HG03175 (cell line): Measurements from ENCODE around the gene KIFBP.
A peak's percentile ranks its signal among the peaks of the same experiment; 100 is the strongest.
"Not testable (repeated sequence)": the region's sequence is repeated elsewhere in the genome, so short reads cannot be mapped to it uniquely, and the experiment has no call there.

Experiments used
- ATAC-seq: cut with Tn5 transposase; IDR thresholded peaks from one replicate; pipeline ENCODE4 v1.9.1; 2021; ENCODE audit warnings: mild to moderate bottlenecking, moderate library complexity; ENCODE audit not compliant: unreplicated experiment

The KIFBP gene

GRCh38 chr10:69004821-69005220, 16.2 kb downstream of the KIFBP start:
- ATAC-seq, result no peak

- no peak for ATAC-seq
Observed at GRCh38 chr10:69005704-69006485, 17.3 kb downstream of the KIFBP start.

DNA sequence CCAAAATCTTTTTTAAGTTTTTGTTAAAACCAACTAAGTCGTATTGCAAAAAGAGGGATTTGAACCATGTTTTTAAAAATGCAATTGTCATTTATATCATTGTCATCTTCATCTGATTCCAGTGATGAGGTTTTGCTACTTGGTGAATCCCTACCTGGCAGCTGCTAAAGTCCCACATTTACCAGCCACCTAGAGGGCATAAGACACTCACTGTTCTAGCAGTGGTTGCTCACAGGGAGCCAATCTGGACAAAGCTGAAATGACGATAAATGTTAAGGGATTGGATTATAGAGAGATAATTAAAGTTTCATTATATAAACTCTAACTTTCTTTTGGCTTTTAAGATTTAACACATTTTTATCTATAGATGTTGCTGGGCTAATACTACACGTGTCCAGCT, 18.7 kb downstream of the KIFBP start:
- ATAC-seq, result no peak

- no peak for ATAC-seq
Observed at GRCh38 chr10:69009360-69009759, 20.8 kb downstream of the KIFBP start.

- ATAC-seq, result no peak
Observed at GRCh38 chr10:69010151-69010640, 21.6 kb downstream of the KIFBP start.

- ATAC-seq, result not testable (repeated sequence)
Observed at GRCh38 chr10:69012778-69013177, 24.2 kb downstream of the KIFBP start.

DNA sequence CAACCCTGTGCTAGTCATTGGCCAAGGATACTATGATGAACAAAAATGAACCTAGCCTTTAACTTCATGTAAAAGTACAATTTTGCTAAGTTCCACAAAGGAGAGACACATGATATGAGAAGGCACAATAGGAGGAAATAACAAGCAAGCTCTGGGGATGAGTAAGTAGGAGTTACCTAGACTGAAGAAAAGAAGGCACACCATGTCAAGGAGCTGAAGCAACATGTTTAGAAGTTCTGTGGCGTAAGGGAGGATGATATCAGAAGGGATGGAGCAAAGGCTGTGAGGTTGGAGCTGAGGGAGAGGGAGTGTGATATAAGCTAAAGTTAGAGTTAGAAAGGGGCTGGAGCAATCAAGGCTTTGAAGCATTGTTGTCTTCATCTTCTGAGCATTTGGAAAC, 25.6 kb downstream of the KIFBP start:
- ATAC-seq, result no peak

- no peak for ATAC-seq
Observed at GRCh38 chr10:69018613-69019012, 30.0 kb downstream of the KIFBP start.

DNA sequence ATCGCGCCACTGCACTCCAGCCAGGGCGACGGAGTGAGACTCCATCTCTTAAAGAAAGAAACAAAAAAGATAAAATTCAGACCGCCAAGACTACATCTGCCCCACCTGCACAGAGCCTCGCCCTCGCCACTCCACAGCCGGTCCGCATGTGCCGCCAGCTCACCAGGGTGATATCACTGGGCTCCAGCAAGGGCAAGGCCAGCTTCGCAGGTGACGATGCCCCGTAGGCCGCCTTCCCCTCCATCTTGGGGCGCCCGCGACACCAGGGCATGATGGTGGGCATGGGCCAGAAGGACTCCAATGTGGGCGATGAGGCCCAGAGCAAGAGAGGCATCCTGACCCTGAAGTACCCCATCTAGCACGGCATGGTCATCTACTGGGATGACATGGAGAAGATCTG, 34.0 kb downstream of the KIFBP start:
- ATAC-seq, result no peak

DNA sequence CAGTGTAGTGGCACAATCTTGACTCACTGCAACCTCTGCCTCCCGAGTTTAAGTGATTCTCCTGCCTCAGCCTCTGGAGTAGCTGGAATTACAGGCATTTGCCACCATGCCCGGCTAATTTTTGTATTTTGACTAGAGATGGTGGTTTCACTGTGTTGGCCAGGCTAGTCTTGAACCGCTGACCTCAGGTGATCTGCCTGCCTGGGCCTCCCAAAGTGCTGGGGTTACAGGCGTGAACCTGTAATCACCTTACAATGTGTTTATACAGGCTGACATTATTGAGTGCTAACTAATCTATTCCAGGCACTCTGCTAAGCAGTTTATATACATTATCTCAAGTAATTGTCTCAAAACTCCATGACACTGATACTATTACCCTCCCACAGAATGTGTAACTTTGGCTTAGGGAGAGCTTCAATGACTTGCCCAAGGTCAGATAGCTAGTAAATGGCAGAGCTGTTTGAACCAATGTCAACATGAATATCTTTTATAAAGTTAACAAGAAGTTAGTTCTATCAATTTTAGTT, 36.8 kb downstream of the KIFBP start:
- no peak for ATAC-seq

GRCh38 chr10:69033256-69033655, 44.7 kb downstream of the KIFBP start:
- ATAC-seq, result no peak

GRCh38 chr10:69037489-69037888, 48.9 kb downstream of the KIFBP start:
- no peak for ATAC-seq

GRCh38 chr10:69040904-69041303, 52.3 kb downstream of the KIFBP start:
- ATAC-seq, result not testable (repeated sequence)

DNA sequence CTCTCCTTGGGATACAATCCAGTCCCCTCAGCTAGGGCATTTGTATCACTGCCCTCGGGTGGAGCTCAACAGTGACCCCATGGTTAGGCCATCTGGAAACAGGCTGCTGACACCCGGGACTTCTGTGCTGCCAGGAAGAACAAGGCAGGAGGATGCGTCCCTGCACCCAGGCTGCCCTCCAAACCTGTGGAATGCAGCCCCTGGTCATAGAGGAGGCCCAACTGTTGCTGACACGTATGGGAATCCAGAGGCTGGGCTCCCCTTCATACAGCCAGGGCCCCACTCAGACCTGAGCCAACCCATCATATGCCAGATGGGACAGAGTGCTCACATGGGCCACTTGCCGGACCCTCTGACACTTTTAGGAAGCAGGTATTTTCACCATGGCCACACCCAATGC, 53.8 kb downstream of the KIFBP start:
- no peak for ATAC-seq

GRCh38 chr10:69042838-69043237, 54.2 kb downstream of the KIFBP start:
- no peak for ATAC-seq

GRCh38 chr10:69043931-69044531, 55.4 kb downstream of the KIFBP start:
- peak; percentile 63 for ATAC-seq

GRCh38 chr10:69044546-69044945, 55.9 kb downstream of the KIFBP start:
- ATAC-seq, result peak; percentile 17

DNA sequence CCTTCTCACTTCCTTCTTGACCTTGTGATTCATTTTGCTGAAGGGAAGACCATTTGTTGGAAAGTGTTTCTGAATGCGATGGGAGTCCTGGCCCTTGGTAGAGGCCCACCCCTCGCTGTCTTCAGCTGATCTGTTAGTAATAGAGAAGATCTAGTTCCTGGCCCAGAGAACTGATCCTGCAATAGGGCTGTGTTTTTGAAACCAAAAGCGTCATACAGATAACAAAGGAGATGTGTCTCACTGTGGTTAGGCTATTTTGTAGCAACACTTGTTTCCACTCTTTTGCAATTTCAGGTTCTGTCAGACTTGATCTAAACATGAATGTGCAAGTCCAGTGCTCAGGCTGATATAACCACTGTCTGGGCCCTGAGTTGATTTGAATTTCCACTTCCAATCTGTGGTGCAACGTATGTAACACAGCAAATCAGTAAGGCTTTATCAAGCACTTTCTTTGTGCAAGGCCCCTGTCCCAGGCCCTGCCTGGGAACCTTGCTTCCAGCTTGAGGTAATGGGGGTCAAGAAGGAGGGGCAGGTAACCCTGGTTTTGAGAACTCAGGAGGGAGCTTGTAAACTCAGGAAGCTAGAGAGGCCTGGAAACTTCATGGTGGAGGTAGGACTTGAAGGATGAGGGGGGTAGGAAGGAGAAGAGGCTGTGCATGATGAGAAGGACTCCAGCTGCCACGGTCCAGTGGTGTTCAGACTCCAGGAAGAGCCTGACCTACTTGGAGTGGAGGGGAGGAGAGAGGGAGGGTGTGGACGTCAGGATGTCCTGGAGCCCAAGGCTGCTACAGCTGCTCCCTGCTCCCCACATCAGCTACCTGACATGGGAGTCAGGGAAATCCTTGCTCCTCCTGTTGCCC, 57.1 kb downstream of the KIFBP start:
- ATAC-seq, result peak; percentile 53

DNA sequence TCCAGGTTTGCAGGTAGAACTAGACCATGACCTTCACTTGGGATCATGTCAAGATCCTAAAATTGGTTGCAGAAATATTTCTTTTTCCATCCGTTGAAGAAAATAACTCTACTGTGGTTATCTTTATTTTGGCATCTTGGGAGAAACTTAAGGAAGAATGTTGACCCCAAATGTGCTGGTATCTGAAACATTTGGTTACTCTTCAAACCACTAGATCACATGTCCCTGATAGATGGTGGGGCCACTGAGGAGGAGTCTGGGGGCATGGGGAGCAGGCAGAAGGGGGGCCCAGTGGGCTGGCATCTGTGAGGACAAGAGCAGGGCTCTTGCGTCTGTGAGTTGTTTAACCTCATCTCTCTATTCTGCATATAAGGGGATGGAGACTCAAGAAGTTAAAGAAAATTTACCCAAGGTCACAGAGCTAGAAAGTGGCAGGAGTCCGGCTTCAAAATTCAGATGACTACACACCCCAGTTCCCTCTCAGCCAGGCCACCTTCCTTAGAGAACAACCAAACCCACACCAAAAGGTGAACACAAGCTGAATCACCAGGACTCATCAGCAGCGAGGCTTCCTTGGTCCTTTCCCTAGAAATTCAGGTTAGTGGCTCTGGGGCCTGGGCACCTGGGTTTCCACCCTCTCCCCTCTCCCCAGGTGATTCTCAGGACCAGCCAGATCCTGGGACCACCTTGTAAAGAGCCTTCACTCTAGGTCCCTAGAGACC, 58.7 kb downstream of the KIFBP start:
- ATAC-seq, result no peak

- no peak for ATAC-seq
Observed at GRCh38 chr10:69048103-69048502, 59.5 kb downstream of the KIFBP start.

GRCh38 chr10:69049566-69049961, 61.0 kb downstream of the KIFBP start:
- no peak for ATAC-seq
